ENCODE results near the gene DOLK. TPM values are rescaled to one million over a fixed set of nuclear protein-coding genes. Genes with fewer than 3 reads are reported as not detected.
A peak's percentile ranks its signal among the peaks of the same experiment; 100 is the strongest.
"Not testable (repeated sequence)": the region's sequence is repeated elsewhere in the genome, so short reads cannot be mapped to it uniquely, and the experiment has no call there.

DOLK gene
- 10 to 100 TPM in 1 of 2 donors, 1 to 10 TPM in 1; 5.3 to 11.6 TPM for polyA plus RNA-seq

- peak within 1 kb of the TSS; percentile 89 to 98 for H3K27ac ChIP-seq (ENCODE audit: low read depth in 2 of 2, low read length in 1 of 2)
- peak within 1 kb of the TSS; percentile 78 to 92 for H3K4me3 ChIP-seq (ENCODE audit: low read depth in 1 of 2, low read length in 2 of 2)
- no peaks in the 10 kb centered on the region for H3K27me3 ChIP-seq (ENCODE audit: control insufficient read depth in 1 of 2, insufficient read depth in 2 of 2, low read length in 2 of 2)
- peaks cover 5 to 7% of the 10 kb centered on the region in 2 donors for H3K36me3 ChIP-seq (ENCODE audit: control insufficient read depth in 2 of 2, insufficient read depth in 2 of 2, low read length in 1 of 2)
- WGBS, 2 donors = 0% methylated on average over 59 to 86 of the region's 86 CpGs
- H3K4me1 ChIP-seq (ENCODE audit: control insufficient read depth in 2 of 2, insufficient read depth in 2 of 2, low read length in 1 of 2) = peaks cover 8 to 11% of the 10 kb centered on the region in 2 donors
- no peaks in the 10 kb centered on the region for H3K9me3 ChIP-seq (ENCODE audit: control insufficient read depth in 2 of 2, insufficient read depth in 1 of 2, low read depth in 1 of 2, low read length in 1 of 2)
Observed at GRCh38 chr9:128947527-128948301, at the start of gene DOLK, which contains the start of gene NUP188. Gene DOLK, minus strand, starts transcription at chr9:128947603. Its CDS starts 300 bp downstream, at chr9:128947303. Gene NUP188, plus strand, starts transcription at chr9:128947699. Its CDS starts 21 bp downstream, at chr9:128947720.

- WGBS, 2 donors = 89 to 91% methylated on average over 5 of the region's 5 CpGs
- Histone ChIP-seq H3K4me3 (ENCODE audit: low read depth in 1 of 2, low read length in 2 of 2) (no peak overlapping the region), H3K9me3 (ENCODE audit: control insufficient read depth in 2 of 2, insufficient read depth in 1 of 2, low read depth in 1 of 2, low read length in 1 of 2) (no peaks in the 10 kb centered on the region), H3K36me3 (ENCODE audit: control insufficient read depth in 2 of 2, insufficient read depth in 2 of 2, low read length in 1 of 2) (peaks cover 21 to 42% of the 10 kb centered on the region in 2 donors), H3K4me1 (ENCODE audit: control insufficient read depth in 2 of 2, insufficient read depth in 2 of 2, low read length in 1 of 2) (peaks cover 0 to 5% of the 10 kb centered on the region in 2 donors), H3K27me3 (ENCODE audit: control insufficient read depth in 1 of 2, insufficient read depth in 2 of 2, low read length in 2 of 2) (no peaks in the 10 kb centered on the region), H3K27ac (ENCODE audit: low read depth in 2 of 2, low read length in 1 of 2) (no peak overlapping the region)
Observed at GRCh38 chr9:128995791-128996190, 48.4 kb upstream of the DOLK start.

- Histone ChIP-seq H3K4me3 (ENCODE audit: low read depth in 1 of 2, low read length in 2 of 2) (no peak overlapping the region), H3K36me3 (ENCODE audit: control insufficient read depth in 2 of 2, insufficient read depth in 2 of 2, low read length in 1 of 2) (peaks cover 13 to 34% of the 10 kb centered on the region in 2 donors), H3K27ac (ENCODE audit: low read depth in 2 of 2, low read length in 1 of 2) (no peak overlapping the region), H3K27me3 (ENCODE audit: control insufficient read depth in 1 of 2, insufficient read depth in 2 of 2, low read length in 2 of 2) (no peaks in the 10 kb centered on the region), H3K4me1 (ENCODE audit: control insufficient read depth in 2 of 2, insufficient read depth in 2 of 2, low read length in 1 of 2) (peaks cover 0 to 2% of the 10 kb centered on the region in 2 donors), H3K9me3 (ENCODE audit: control insufficient read depth in 2 of 2, insufficient read depth in 1 of 2, low read depth in 1 of 2, low read length in 1 of 2) (no peaks in the 10 kb centered on the region)
- WGBS, 2 donors = 70 to 78% methylated on average over 7 of the region's 7 CpGs
Observed at GRCh38 chr9:128992995-128993394, 45.6 kb upstream of the DOLK start.

GRCh38 chr9:128987805-128988204 is 40.4 kb upstream of the DOLK start:
- Histone ChIP-seq H3K4me1 (ENCODE audit: control insufficient read depth in 2 of 2, insufficient read depth in 2 of 2, low read length in 1 of 2) (peaks cover 2 to 7% of the 10 kb centered on the region in 2 donors), H3K27me3 (ENCODE audit: control insufficient read depth in 1 of 2, insufficient read depth in 2 of 2, low read length in 2 of 2) (no peaks in the 10 kb centered on the region), H3K4me3 (ENCODE audit: low read depth in 1 of 2, low read length in 2 of 2) (no peak overlapping the region), H3K36me3 (ENCODE audit: control insufficient read depth in 2 of 2, insufficient read depth in 2 of 2, low read length in 1 of 2) (peaks cover under 1 to 26% of the 10 kb centered on the region in 2 donors), H3K27ac (ENCODE audit: low read depth in 2 of 2, low read length in 1 of 2) (peak overlapping the region; percentile 67 to 75), H3K9me3 (ENCODE audit: control insufficient read depth in 2 of 2, insufficient read depth in 1 of 2, low read depth in 1 of 2, low read length in 1 of 2) (no peaks in the 10 kb centered on the region)
- 58 to 70% methylated on average over 5 of the region's 5 CpGs for WGBS, 2 donors

GRCh38 chr9:128986671-128987070 is 39.3 kb upstream of the DOLK start:
- Histone ChIP-seq H3K36me3 (ENCODE audit: control insufficient read depth in 2 of 2, insufficient read depth in 2 of 2, low read length in 1 of 2) (peaks cover 9 to 30% of the 10 kb centered on the region in 2 donors), H3K9me3 (ENCODE audit: control insufficient read depth in 2 of 2, insufficient read depth in 1 of 2, low read depth in 1 of 2, low read length in 1 of 2) (no peaks in the 10 kb centered on the region), H3K4me3 (ENCODE audit: low read depth in 1 of 2, low read length in 2 of 2) (no peak overlapping the region), H3K4me1 (ENCODE audit: control insufficient read depth in 2 of 2, insufficient read depth in 2 of 2, low read length in 1 of 2) (peaks cover 2 to 7% of the 10 kb centered on the region in 2 donors), H3K27me3 (ENCODE audit: control insufficient read depth in 1 of 2, insufficient read depth in 2 of 2, low read length in 2 of 2) (no peaks in the 10 kb centered on the region), H3K27ac (ENCODE audit: low read depth in 2 of 2, low read length in 1 of 2) (peak overlapping the region; percentile 57 to 70)
- WGBS, 2 donors = 61 to 77% methylated on average over 5 of the region's 5 CpGs

- H3K4me1 ChIP-seq (ENCODE audit: control insufficient read depth in 2 of 2, insufficient read depth in 2 of 2, low read length in 1 of 2) = peaks cover 2 to 7% of the 10 kb centered on the region in 2 donors
- 92 to 97% methylated on average over 8 of the region's 8 CpGs for WGBS, 2 donors
- no peaks in the 10 kb centered on the region for H3K27me3 ChIP-seq (ENCODE audit: control insufficient read depth in 1 of 2, insufficient read depth in 2 of 2, low read length in 2 of 2)
- H3K36me3 ChIP-seq (ENCODE audit: control insufficient read depth in 2 of 2, insufficient read depth in 2 of 2, low read length in 1 of 2) = peaks cover 12 to 36% of the 10 kb centered on the region in 2 donors
- H3K9me3 ChIP-seq (ENCODE audit: control insufficient read depth in 2 of 2, insufficient read depth in 1 of 2, low read depth in 1 of 2, low read length in 1 of 2) = no peaks in the 10 kb centered on the region
- H3K4me3 ChIP-seq (ENCODE audit: low read depth in 1 of 2, low read length in 2 of 2) = no peak overlapping the region
- no peak overlapping the region for H3K27ac ChIP-seq (ENCODE audit: low read depth in 2 of 2, low read length in 1 of 2)
Observed at GRCh38 chr9:128983536-128983935, 36.1 kb upstream of the DOLK start.

- Histone ChIP-seq H3K27me3 (ENCODE audit: control insufficient read depth in 1 of 2, insufficient read depth in 2 of 2, low read length in 2 of 2) (no peaks in the 10 kb centered on the region), H3K27ac (ENCODE audit: low read depth in 2 of 2, low read length in 1 of 2) (no peak overlapping the region), H3K4me1 (ENCODE audit: control insufficient read depth in 2 of 2, insufficient read depth in 2 of 2, low read length in 1 of 2) (no peaks in the 10 kb centered on the region), H3K36me3 (ENCODE audit: control insufficient read depth in 2 of 2, insufficient read depth in 2 of 2, low read length in 1 of 2) (peaks cover 14 to 31% of the 10 kb centered on the region in 2 donors), H3K4me3 (ENCODE audit: low read depth in 1 of 2, low read length in 2 of 2) (no peak overlapping the region), H3K9me3 (ENCODE audit: control insufficient read depth in 2 of 2, insufficient read depth in 1 of 2, low read depth in 1 of 2, low read length in 1 of 2) (no peaks in the 10 kb centered on the region)
- WGBS, 2 donors = 90 to 92% methylated on average over 3 of the region's 3 CpGs
Observed at GRCh38 chr9:128979111-128979510, 31.7 kb upstream of the DOLK start.

- H3K9me3 ChIP-seq (ENCODE audit: control insufficient read depth in 2 of 2, insufficient read depth in 1 of 2, low read depth in 1 of 2, low read length in 1 of 2) = no peaks in the 10 kb centered on the region
- 65 to 67% methylated on average over 4 of the region's 4 CpGs for WGBS, 2 donors
- peaks cover 5 to 26% of the 10 kb centered on the region in 2 donors for H3K36me3 ChIP-seq (ENCODE audit: control insufficient read depth in 2 of 2, insufficient read depth in 2 of 2, low read length in 1 of 2)
- no peak overlapping the region for H3K4me3 ChIP-seq (ENCODE audit: low read depth in 1 of 2, low read length in 2 of 2)
- H3K4me1 ChIP-seq (ENCODE audit: control insufficient read depth in 2 of 2, insufficient read depth in 2 of 2, low read length in 1 of 2) = no peaks in the 10 kb centered on the region
- H3K27me3 ChIP-seq (ENCODE audit: control insufficient read depth in 1 of 2, insufficient read depth in 2 of 2, low read length in 2 of 2) = no peaks in the 10 kb centered on the region
- no peak overlapping the region for H3K27ac ChIP-seq (ENCODE audit: low read depth in 2 of 2, low read length in 1 of 2)
Observed at GRCh38 chr9:128972956-128973355, 25.6 kb upstream of the DOLK start.

GRCh38 chr9:128969491-128969890 is 22.1 kb upstream of the DOLK start:
- Histone ChIP-seq H3K4me1 (ENCODE audit: control insufficient read depth in 2 of 2, insufficient read depth in 2 of 2, low read length in 1 of 2) (no peaks in the 10 kb centered on the region), H3K9me3 (ENCODE audit: control insufficient read depth in 2 of 2, insufficient read depth in 1 of 2, low read depth in 1 of 2, low read length in 1 of 2) (no peaks in the 10 kb centered on the region), H3K27ac (ENCODE audit: low read depth in 2 of 2, low read length in 1 of 2) (no peak overlapping the region), H3K4me3 (ENCODE audit: low read depth in 1 of 2, low read length in 2 of 2) (no peak overlapping the region), H3K27me3 (ENCODE audit: control insufficient read depth in 1 of 2, insufficient read depth in 2 of 2, low read length in 2 of 2) (no peaks in the 10 kb centered on the region), H3K36me3 (ENCODE audit: control insufficient read depth in 2 of 2, insufficient read depth in 2 of 2, low read length in 1 of 2) (peaks cover 3 to 23% of the 10 kb centered on the region in 2 donors)
- WGBS, 2 donors = 94 to 95% methylated on average over 5 of the region's 5 CpGs

GRCh38 chr9:128961403-128961802 is 14.0 kb upstream of the DOLK start:
- not testable (repeated sequence) for H3K4me1 ChIP-seq (ENCODE audit: control insufficient read depth in 2 of 2, insufficient read depth in 2 of 2, low read length in 1 of 2); H3K36me3 ChIP-seq (ENCODE audit: control insufficient read depth in 2 of 2, insufficient read depth in 2 of 2, low read length in 1 of 2)
- WGBS, 2 donors = 96 to 98% methylated on average over 9 of the region's 9 CpGs

More at GRCh38 chr9:128961403-128961802, 14.0 kb upstream of the DOLK start:
- not testable (repeated sequence) for H3K27me3 ChIP-seq (ENCODE audit: control insufficient read depth in 1 of 2, insufficient read depth in 2 of 2, low read length in 2 of 2); H3K9me3 ChIP-seq (ENCODE audit: control insufficient read depth in 2 of 2, insufficient read depth in 1 of 2, low read depth in 1 of 2, low read length in 1 of 2); H3K27ac ChIP-seq (ENCODE audit: low read depth in 2 of 2, low read length in 1 of 2); H3K4me3 ChIP-seq (ENCODE audit: low read depth in 1 of 2, low read length in 2 of 2)

Measured in esophagus (tissue), 2 donors.